Prostate gland (tissue), 2 donors: ENCODE data around the gene DUS1L.

Experiments used
- CTCF ChIP-seq, 4 experiments: fragments of 200-600 bp in 2 of 4; fragments of 450-650 bp in 2 of 4; sonication (generic) in 2 of 4; IDR thresholded peaks; 1 replicate in 3 of 4; 2 replicates in 1 of 4; pipeline ENCODE4 v1.5.1; 2016 to 2019; ENCODE audit warnings: antibody characterized with exemption in 4 of 4, mild to moderate bottlenecking in 2 of 4, moderate library complexity in 2 of 4
- POLR2A ChIP-seq: fragments of 450-650 bp; IDR thresholded peaks from one replicate; pipeline ENCODE4 v1.6.1; 2016; ENCODE audit warnings: antibody characterized with exemption, mild to moderate bottlenecking

- TF ChIP-seq CTCF (IDR thresholded peaks at IDR 0.05) = no peak
- TF ChIP-seq POLR2A = no peak
Observed at GRCh38 chr17:82114447-82114846, 48.8 kb upstream of the DUS1L start.
